ENCODE data around the gene EHD1. TPM values are rescaled to one million over a fixed set of nuclear protein-coding genes. Genes with fewer than 3 reads are reported as not detected.

The EHD1 gene
- total RNA-seq, 1 experiment from 2014 or later, result 110 TPM

DNA sequence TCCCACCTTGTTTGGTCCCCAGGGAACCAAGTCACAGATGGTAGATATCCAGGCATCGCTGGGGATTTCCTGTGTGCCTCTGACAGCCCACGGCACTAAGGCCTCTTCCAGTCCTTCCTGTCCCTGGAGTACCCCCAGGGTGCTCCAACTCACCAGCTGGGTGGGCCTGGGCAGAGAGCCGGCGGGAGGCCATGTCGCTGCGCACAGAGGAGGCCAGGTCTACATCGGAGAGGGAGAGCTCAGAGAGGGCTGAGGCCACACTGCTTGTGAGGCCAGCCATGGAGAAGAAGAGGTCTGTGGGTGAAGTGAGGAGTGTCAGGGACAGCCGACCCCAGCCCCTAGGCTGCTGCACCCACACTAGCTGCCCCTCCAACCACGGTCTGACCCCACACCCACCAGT lies 33.3 kb upstream of the EHD1 start:
- Histone ChIP-seq H3K79me2 (ENCODE audit: low read depth) (peaks cover 19% of the 10 kb centered on the region), H3F3A (ENCODE audit: insufficient read depth, low read depth) (0 out of 2 replicates have a peak, but pooled peaks cover 3% of the 10 kb centered on the region), H3K9me2 (ENCODE audit: insufficient read depth) (no peaks in the 10 kb centered on the region), H2AFZ (no peak overlapping the region), H3K4me2 (no peak overlapping the region), H3K9me3 (ENCODE audit: insufficient read depth, low read depth) (no peaks in the 10 kb centered on the region), H3K36me3 (ENCODE audit: low read depth) (peaks cover 22% of the 10 kb centered on the region; the same call in 1 of the 2 replicates), H4K20me1 (ENCODE audit: insufficient read depth) (no peaks in the 10 kb centered on the region), H3K4me1 (replicated peaks; ENCODE audit: insufficient read depth) (peaks cover 6% of the 10 kb centered on the region), H3K27ac (no peak overlapping the region), H3K27me3 (ENCODE audit: insufficient read depth, low read depth) (no peaks in the 10 kb centered on the region), H3K4me3 (no peak overlapping the region)
- ChIA-PET CTCF (no interaction called here), POLR2A (ENCODE audit: unreplicated experiment) (no interaction called here)
- DNase-seq, result no peak
- intact Hi-C loops (cut with micrococcal nuclease; ENCODE audit: unreplicated experiment), result no loop called here
- TF ChIP-seq EZH2 (IDR thresholded peaks at IDR 0.05; ENCODE audit: low read depth), result no peak
- TF ChIP-seq, protein P1, sequence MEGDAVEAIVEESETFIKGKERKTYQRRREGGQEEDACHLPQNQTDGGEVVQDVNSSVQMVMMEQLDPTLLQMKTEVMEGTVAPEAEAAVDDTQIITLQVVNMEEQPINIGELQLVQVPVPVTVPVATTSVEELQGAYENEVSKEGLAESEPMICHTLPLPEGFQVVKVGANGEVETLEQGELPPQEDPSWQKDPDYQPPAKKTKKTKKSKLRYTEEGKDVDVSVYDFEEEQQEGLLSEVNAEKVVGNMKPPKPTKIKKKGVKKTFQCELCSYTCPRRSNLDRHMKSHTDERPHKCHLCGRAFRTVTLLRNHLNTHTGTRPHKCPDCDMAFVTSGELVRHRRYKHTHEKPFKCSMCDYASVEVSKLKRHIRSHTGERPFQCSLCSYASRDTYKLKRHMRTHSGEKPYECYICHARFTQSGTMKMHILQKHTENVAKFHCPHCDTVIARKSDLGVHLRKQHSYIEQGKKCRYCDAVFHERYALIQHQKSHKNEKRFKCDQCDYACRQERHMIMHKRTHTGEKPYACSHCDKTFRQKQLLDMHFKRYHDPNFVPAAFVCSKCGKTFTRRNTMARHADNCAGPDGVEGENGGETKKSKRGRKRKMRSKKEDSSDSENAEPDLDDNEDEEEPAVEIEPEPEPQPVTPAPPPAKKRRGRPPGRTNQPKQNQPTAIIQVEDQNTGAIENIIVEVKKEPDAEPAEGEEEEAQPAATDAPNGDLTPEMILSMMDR (conservative IDR thresholded peaks at IDR 0.05), result no peak
- BruUV-seq (replicated peaks), result no TSS peak

DNA sequence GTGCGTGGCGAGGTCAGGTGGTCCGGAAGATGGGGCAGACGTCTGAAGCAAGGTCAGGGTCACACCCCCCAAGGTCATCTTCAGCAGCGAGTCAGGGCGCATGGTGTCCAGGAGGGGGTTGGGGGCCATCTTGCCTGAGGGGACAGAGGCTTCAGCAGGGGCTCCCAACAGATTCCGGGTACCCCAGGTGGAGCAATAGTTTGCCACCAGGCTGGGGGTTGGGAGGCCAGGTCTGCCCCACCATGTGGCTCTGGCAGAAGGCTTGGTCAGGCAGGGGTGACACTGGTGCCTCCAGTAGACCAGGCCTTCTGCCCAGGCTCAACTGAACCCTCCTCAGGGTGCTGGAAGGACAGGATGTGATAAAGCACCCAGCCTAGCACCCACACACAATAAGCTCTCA lies 32.7 kb upstream of the EHD1 start:
- no TSS peak for BruUV-seq (replicated peaks)
- ChIA-PET CTCF (no interaction called here), POLR2A (ENCODE audit: unreplicated experiment) (no interaction called here)
- Histone ChIP-seq H3K4me1 (replicated peaks; ENCODE audit: insufficient read depth) (peaks cover 6% of the 10 kb centered on the region), H3K4me2 (no peak overlapping the region), H3K27ac (no peak overlapping the region), H4K20me1 (ENCODE audit: insufficient read depth) (no peaks in the 10 kb centered on the region), H3K79me2 (ENCODE audit: low read depth) (peaks cover 14% of the 10 kb centered on the region), H3K9me2 (ENCODE audit: insufficient read depth) (no peaks in the 10 kb centered on the region), H2AFZ (no peak overlapping the region), H3K36me3 (ENCODE audit: low read depth) (peaks cover 22% of the 10 kb centered on the region; the same call in 1 of the 2 replicates), H3K9me3 (ENCODE audit: insufficient read depth, low read depth) (no peaks in the 10 kb centered on the region), H3K27me3 (ENCODE audit: insufficient read depth, low read depth) (no peaks in the 10 kb centered on the region), H3K4me3 (no peak overlapping the region), H3F3A (ENCODE audit: insufficient read depth, low read depth) (no peaks in the 10 kb centered on the region)
- TF ChIP-seq, protein P1 (conservative IDR thresholded peaks at IDR 0.05), result no peak
- TF ChIP-seq EZH2 (IDR thresholded peaks at IDR 0.05; ENCODE audit: low read depth), result no peak
- intact Hi-C loops (cut with micrococcal nuclease; ENCODE audit: unreplicated experiment), result no loop called here
- no peak for DNase-seq

DNA sequence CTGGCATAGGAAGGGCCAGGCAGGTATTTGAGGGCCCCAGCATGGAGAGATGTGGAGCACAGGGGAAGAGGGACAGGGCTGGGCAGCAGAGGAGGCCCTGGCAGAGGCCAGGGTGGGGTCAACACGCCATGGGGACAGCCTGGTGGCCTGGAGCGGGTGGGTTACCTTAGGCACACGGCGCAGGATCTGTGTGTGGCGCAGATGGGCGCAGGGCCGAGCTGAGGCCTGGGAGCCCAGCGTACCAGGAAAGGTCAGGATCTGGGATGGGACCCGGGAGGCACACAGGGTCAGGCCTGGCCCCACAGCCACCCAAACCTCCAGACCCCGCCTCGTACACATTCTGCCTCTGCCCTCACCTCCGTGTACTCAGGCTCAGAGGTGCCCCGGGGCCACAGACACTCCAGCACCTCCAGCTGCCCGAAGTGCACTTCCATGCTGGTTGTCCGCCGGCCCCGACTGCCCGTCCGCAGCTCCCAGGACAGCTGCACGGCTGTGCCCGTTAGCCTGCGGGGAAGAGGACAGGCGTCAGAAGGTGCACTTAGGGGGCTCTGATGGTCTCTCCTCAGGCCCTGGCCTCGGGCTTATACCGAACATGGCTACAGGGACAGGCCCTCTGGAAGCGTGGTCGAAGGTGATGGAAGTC lies 32.2 kb upstream of the EHD1 start:
- Histone ChIP-seq H3K4me3 (no peak overlapping the region), H2AFZ (no peak overlapping the region), H3K79me2 (ENCODE audit: low read depth) (peaks cover 8% of the 10 kb centered on the region), H3K9me2 (ENCODE audit: insufficient read depth) (no peaks in the 10 kb centered on the region), H3F3A (ENCODE audit: insufficient read depth, low read depth) (no peaks in the 10 kb centered on the region), H4K20me1 (ENCODE audit: insufficient read depth) (no peaks in the 10 kb centered on the region), H3K27ac (no peak overlapping the region), H3K4me1 (replicated peaks; ENCODE audit: insufficient read depth) (peaks cover 2% of the 10 kb centered on the region), H3K4me2 (no peak overlapping the region), H3K27me3 (ENCODE audit: insufficient read depth, low read depth) (no peaks in the 10 kb centered on the region), H3K9me3 (ENCODE audit: insufficient read depth, low read depth) (no peaks in the 10 kb centered on the region), H3K36me3 (ENCODE audit: low read depth) (peaks cover 22% of the 10 kb centered on the region)
- intact Hi-C loops (cut with micrococcal nuclease; ENCODE audit: unreplicated experiment), result no loop called here
- CTCF ChIA-PET, result no interaction called here
- DNase-seq, result no peak
- POLR2A ChIA-PET (ENCODE audit: unreplicated experiment), result interaction anchor here (0.9 kb wide), 1 partner anchor 239 kb away, joined by 3 read pairs; no protein-coding TSS in a partner anchor
- no TSS peak for BruUV-seq (replicated peaks)
- TF ChIP-seq EZH2 (IDR thresholded peaks at IDR 0.05; ENCODE audit: low read depth), result no peak

Data from PC-9 (cell line).